PC-3 (cell line): Measurements from ENCODE around the gene PLA2G7. TPM values are rescaled to one million over a fixed set of nuclear protein-coding genes. Genes with fewer than 3 reads are reported as not detected.

Source experiments
- ATAC-seq: fragments of 200-7000 bp; cut with Tn5 transposase; 2 replicates; pipeline ENCODE4 v1.9.1; 2020; ENCODE audit warnings: mild to moderate bottlenecking, moderate library complexity
- BruUV-seq: library from RNA; stranded (reverse); fragments of 400-500 nt; replicated peaks from 2 replicates; lab custom pipeline; 2021; lab: Mats Ljungman, UMichigan
- CTCF ChIA-PET: fragments of 300-600 bp; sonication (Branson Sonifier 250); formaldehyde crosslinking; loops from one replicate; lab custom pipeline; 2022; ENCODE audit warnings: antibody characterized with exemption; lab: Charles Lee
- POLR2A ChIA-PET: fragments of 300-600 bp; sonication (Branson Sonifier 250); formaldehyde crosslinking; loops from one replicate; lab custom pipeline; 2022; ENCODE audit warnings: antibody characterized with exemption; ENCODE audit not compliant: unreplicated experiment; lab: Charles Lee
- DNase-seq: peaks from one replicate; pipeline ENCODE4 v3.0.0-alpha.2; 2015
- H2AFZ ChIP-seq: fragments of 300-600 bp; sonication (generic); 2 replicates; pipeline ENCODE4 v1.6.0; 2016; ENCODE audit warnings: antibody characterized with exemption, low read length
- H3F3A ChIP-seq: fragments of 300-600 bp; sonication (generic); one replicate; pipeline ENCODE4 v1.6.0; 2017; ENCODE audit warnings: antibody characterized with exemption, low read length, control low read depth, mild to moderate bottlenecking; ENCODE audit not compliant: unreplicated experiment
- H3K27ac ChIP-seq: fragments of 300-600 bp; sonication (generic); 2 replicates; pipeline ENCODE4 v1.5.1; 2016; ENCODE audit warnings: mild to moderate bottlenecking, low read length
- H3K27me3 ChIP-seq: fragments of 300-600 bp; sonication (generic); 2 replicates; pipeline ENCODE4 v1.6.1; 2016; ENCODE audit warnings: low read length, mixed read lengths
- H3K36me3 ChIP-seq: fragments of 300-600 bp; sonication (generic); 2 replicates; pipeline ENCODE4 v1.6.1; 2016; ENCODE audit warnings: low read depth, mixed run types, low read length, mixed read lengths
- H3K4me1 ChIP-seq: fragments of 300-600 bp; sonication (generic); 2 replicates; pipeline ENCODE4 v1.5.1; 2016; ENCODE audit warnings: low read length; ENCODE audit not compliant: insufficient read depth
- H3K4me2 ChIP-seq: fragments of 300-600 bp; sonication (generic); 2 replicates; pipeline ENCODE4 v1.6.0; 2016; ENCODE audit warnings: low read length
- H3K4me3 ChIP-seq: fragments of 300-600 bp; sonication (generic); 2 replicates; pipeline ENCODE4 v1.5.1; 2016; ENCODE audit warnings: mild to moderate bottlenecking, low read length, mixed read lengths
- H3K79me2 ChIP-seq: fragments of 300-600 bp; sonication (generic); 2 replicates; pipeline ENCODE4 v1.6.1; 2017; ENCODE audit warnings: low read length, mixed read lengths
- H3K9ac ChIP-seq: fragments of 300-600 bp; sonication (generic); 2 replicates; pipeline ENCODE4 v1.6.0; 2016; ENCODE audit warnings: mild to moderate bottlenecking, low read length
- H3K9me2 ChIP-seq: fragments of 300-600 bp; sonication (generic); replicated peaks from 2 replicates; pipeline ENCODE4 v1.6.1; 2016; ENCODE audit warnings: mixed run types, low read length, mixed read lengths
- H3K9me3 ChIP-seq: fragments of 300-600 bp; sonication (generic); 2 replicates; pipeline ENCODE4 v1.6.1; 2016; ENCODE audit warnings: low read length, mixed read lengths
- H4K20me1 ChIP-seq: fragments of 300-600 bp; sonication (generic); 2 replicates; pipeline ENCODE4 v1.6.1; 2016; ENCODE audit warnings: low read length, mixed read lengths
- EZH2 ChIP-seq: fragments of 300-600 bp; sonication (generic); IDR thresholded peaks from one replicate; pipeline ENCODE4 v1.6.1; 2017; ENCODE audit warnings: antibody characterized with exemption, mild to moderate bottlenecking, low read length; ENCODE audit not compliant: unreplicated experiment
- EZH2phosphoT487 ChIP-seq: fragments of 300-600 bp; sonication (generic); IDR thresholded peaks from 2 replicates; pipeline ENCODE4 v1.6.1; 2018; ENCODE audit warnings: mild to moderate bottlenecking, antibody characterized with exemption, low read length, borderline replicate concordance
- intact Hi-C: fragments of 100-400 bp; cut with micrococcal nuclease; formaldehyde crosslinking; loops from 2 replicates; pipeline ENCODE4 v1.9.0; 2023
- total RNA-seq: library from RNA; depleted of rRNA; stranded (reverse); fragments of >200 nt; gene quantifications from 2 replicates; pipeline ENCODE4 v1.2.3, GENCODE V29; 2014
- TF ChIP-seq, protein P1 (sequence below): fragments of 300-600 bp; sonication (generic); conservative IDR thresholded peaks from 2 replicates; pipeline ENCODE4 v1.5.1; 2017; ENCODE audit warnings: antibody characterized with exemption, low read depth, mild to moderate bottlenecking, low read length

The PLA2G7 gene
- total RNA-seq, 1 experiment from 2014 or later: 2.9 TPM

DNA sequence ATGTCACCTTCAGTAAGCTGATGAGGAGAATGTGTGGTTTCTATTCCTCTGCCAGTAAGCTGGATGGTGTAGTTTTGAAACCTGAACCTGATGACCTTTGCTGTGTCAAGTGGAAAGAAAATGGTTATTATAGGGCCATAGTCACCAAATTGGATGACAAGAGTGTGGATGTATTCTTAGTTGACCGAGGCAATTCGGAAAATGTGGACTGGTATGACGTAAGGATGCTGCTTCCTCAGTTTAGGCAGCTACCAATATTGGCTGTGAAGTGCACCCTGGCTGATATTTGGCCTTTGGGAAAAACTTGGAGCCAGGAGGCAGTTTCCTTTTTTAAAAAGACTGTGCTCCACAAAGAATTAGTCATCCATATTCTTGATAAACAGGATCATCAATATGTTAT, 45.5 kb downstream of the PLA2G7 start:
- H3K4me2 ChIP-seq: no peak overlapping the region
- no peaks in the 10 kb centered on the region for H3K27me3 ChIP-seq
- DNase-seq (no peak), ATAC-seq (no peak)
- H3K4me3 ChIP-seq: no peak overlapping the region
- no peaks in the 10 kb centered on the region for H3F3A ChIP-seq
- H3K4me1 ChIP-seq: no peaks in the 10 kb centered on the region; the same call in 1 of the 2 replicates
- H3K27ac ChIP-seq: no peak overlapping the region
- no peaks in the 10 kb centered on the region for H3K79me2 ChIP-seq
- no peaks in the 10 kb centered on the region for H3K9me3 ChIP-seq
- H4K20me1 ChIP-seq: no peaks in the 10 kb centered on the region
- H3K9ac ChIP-seq: no peak overlapping the region
- ChIA-PET CTCF (no interaction called here), POLR2A (no interaction called here)
- H2AFZ ChIP-seq: no peak overlapping the region
- no peaks in the 10 kb centered on the region for H3K36me3 ChIP-seq
- no TSS peak for BruUV-seq
- intact Hi-C loops: no loop called here
- TF ChIP-seq EZH2phosphoT487 (no peak), EZH2 (no peak)
- TF ChIP-seq, protein P1, sequence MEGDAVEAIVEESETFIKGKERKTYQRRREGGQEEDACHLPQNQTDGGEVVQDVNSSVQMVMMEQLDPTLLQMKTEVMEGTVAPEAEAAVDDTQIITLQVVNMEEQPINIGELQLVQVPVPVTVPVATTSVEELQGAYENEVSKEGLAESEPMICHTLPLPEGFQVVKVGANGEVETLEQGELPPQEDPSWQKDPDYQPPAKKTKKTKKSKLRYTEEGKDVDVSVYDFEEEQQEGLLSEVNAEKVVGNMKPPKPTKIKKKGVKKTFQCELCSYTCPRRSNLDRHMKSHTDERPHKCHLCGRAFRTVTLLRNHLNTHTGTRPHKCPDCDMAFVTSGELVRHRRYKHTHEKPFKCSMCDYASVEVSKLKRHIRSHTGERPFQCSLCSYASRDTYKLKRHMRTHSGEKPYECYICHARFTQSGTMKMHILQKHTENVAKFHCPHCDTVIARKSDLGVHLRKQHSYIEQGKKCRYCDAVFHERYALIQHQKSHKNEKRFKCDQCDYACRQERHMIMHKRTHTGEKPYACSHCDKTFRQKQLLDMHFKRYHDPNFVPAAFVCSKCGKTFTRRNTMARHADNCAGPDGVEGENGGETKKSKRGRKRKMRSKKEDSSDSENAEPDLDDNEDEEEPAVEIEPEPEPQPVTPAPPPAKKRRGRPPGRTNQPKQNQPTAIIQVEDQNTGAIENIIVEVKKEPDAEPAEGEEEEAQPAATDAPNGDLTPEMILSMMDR: no peak
- H3K9me2 ChIP-seq: no peaks in the 10 kb centered on the region

DNA sequence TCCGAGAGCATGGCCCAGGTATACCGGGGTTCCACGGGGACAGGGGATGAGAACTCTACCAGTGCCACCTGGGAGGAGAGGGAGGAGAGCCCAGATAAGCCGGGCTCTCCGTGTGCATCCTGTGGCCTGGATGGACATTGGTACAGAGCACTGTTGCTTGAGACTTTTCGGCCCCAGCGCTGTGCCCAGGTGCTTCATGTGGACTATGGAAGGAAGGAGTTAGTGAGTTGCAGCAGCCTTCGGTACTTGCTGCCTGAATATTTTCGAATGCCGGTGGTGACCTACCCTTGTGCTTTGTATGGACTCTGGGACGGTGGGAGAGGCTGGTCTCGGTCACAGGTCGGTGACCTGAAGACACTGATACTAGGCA, 46.2 kb downstream of the PLA2G7 start:
- intact Hi-C loops: no loop called here
- Histone ChIP-seq H3K36me3 (no peaks in the 10 kb centered on the region), H3K4me2 (no peak overlapping the region), H3K4me1 (no peaks in the 10 kb centered on the region; the same call in 1 of the 2 replicates), H3K9me2 (no peaks in the 10 kb centered on the region), H4K20me1 (no peaks in the 10 kb centered on the region), H3K27ac (no peak overlapping the region), H3K9ac (no peak overlapping the region), H3K4me3 (no peak overlapping the region), H2AFZ (no peak overlapping the region), H3F3A (no peaks in the 10 kb centered on the region), H3K79me2 (no peaks in the 10 kb centered on the region), H3K9me3 (no peaks in the 10 kb centered on the region), H3K27me3 (no peaks in the 10 kb centered on the region)
- no TSS peak for BruUV-seq
- TF ChIP-seq EZH2: no peak
- no peak for TF ChIP-seq EZH2phosphoT487
- TF ChIP-seq, protein P1: no peak
- ATAC-seq (no peak), DNase-seq (no peak)
- POLR2A ChIA-PET: no interaction called here
- CTCF ChIA-PET: no interaction called here

DNA sequence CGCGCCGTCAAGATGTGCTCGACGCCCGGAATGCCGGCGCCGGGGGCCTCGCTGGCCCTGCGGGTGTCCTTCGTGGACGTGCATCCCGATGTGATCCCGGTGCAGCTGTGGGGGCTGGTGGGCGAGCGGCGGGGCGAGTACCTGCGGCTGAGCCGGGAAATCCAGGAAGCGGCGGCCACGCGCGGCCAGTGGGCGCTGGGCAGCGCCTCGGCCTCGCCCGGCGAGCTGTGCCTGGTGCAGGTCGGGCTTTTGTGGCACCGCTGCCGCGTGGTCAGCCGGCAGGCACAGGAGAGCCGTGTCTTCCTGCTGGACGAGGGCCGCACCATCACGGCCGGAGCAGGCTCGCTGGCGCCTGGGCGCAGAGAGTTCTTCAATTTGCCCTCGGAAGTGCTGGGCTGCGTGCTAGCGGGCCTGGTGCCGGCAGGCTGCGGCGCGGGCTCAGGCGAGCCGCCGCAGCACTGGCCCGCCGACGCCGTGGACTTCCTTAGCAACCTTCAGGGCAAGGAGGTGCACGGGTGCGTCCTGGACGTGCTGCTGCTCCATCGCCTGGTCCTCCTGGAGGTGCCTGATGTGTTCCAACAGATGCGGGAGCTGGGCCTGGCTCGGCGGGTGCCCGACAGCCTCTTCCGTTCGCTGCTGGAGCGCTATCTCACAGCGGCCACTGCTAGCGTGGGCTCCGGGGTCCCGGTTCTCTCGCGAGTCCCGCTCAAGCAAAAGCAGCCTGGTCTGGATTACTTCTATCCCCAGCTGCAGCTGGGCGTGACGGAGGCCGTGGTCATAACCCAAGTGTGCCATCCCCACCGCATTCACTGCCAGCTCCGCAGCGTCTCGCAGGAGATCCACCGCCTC, 46.8 kb downstream of the PLA2G7 start:
- Histone ChIP-seq H3K4me1 (no peaks in the 10 kb centered on the region; the same call in 1 of the 2 replicates), H3K9me2 (no peaks in the 10 kb centered on the region), H4K20me1 (no peaks in the 10 kb centered on the region), H3K9me3 (no peaks in the 10 kb centered on the region), H2AFZ (no peak overlapping the region), H3F3A (no peaks in the 10 kb centered on the region), H3K27me3 (no peaks in the 10 kb centered on the region), H3K36me3 (no peaks in the 10 kb centered on the region), H3K27ac (no peak overlapping the region), H3K4me3 (no peak overlapping the region), H3K9ac (no peak overlapping the region), H3K79me2 (no peaks in the 10 kb centered on the region), H3K4me2 (no peak overlapping the region)
- intact Hi-C loops: no loop called here
- no peak for ATAC-seq
- DNase-seq: no peak
- TF ChIP-seq EZH2phosphoT487: no peak
- TF ChIP-seq, protein P1: no peak
- no peak for TF ChIP-seq EZH2
- BruUV-seq: no TSS peak
- ChIA-PET CTCF (no interaction called here), POLR2A (no interaction called here)
